NT2/D1 (cell line): ENCODE measurements around the gene TENM4.

Experiments used
- DNase-seq: peaks from one replicate; pipeline ENCODE4 v3.0.0-alpha.2; 2011; ENCODE audit warnings: low read depth, low spot score
- H3K27me3 ChIP-seq: 2 replicates; pipeline ENCODE4 v1.6.0; 2011; ENCODE audit warnings: mild to moderate bottlenecking; ENCODE audit not compliant: insufficient read length, insufficient read depth
- H3K36me3 ChIP-seq: 2 replicates; pipeline ENCODE4 v1.6.1; 2011; ENCODE audit warnings: mild to moderate bottlenecking, low read length, mixed read lengths; ENCODE audit not compliant: insufficient read depth, insufficient read length
- H3K4me1 ChIP-seq: 2 replicates; pipeline ENCODE4 v1.5.1; 2011; ENCODE audit not compliant: insufficient read depth, insufficient read length
- H3K4me3 ChIP-seq: 2 replicates; pipeline ENCODE4 v1.5.1; 2011; ENCODE audit warnings: low read depth; ENCODE audit not compliant: insufficient read length
- H3K9ac ChIP-seq: 2 replicates; pipeline ENCODE4 v1.6.0; 2011; ENCODE audit warnings: low read depth; ENCODE audit not compliant: insufficient read length
- H3K9me3 ChIP-seq: 2 replicates; pipeline ENCODE4 v1.5.1; 2011; ENCODE audit warnings: mild to moderate bottlenecking, low read length; ENCODE audit not compliant: insufficient read depth
- SUZ12 ChIP-seq: IDR thresholded peaks from 2 replicates; pipeline ENCODE4 v1.6.1; 2011; ENCODE audit not compliant: insufficient read length, insufficient read depth; ENCODE audit errors: extremely low read depth
- YY1 ChIP-seq: IDR thresholded peaks from 2 replicates; pipeline ENCODE4 v1.6.1; 2011; ENCODE audit not compliant: insufficient read length, insufficient read depth
- ZNF274 ChIP-seq: IDR thresholded peaks from 2 replicates; pipeline ENCODE4 v1.6.1; 2011; ENCODE audit warnings: mild to moderate bottlenecking, low read depth, low read length

The TENM4 gene

DNA sequence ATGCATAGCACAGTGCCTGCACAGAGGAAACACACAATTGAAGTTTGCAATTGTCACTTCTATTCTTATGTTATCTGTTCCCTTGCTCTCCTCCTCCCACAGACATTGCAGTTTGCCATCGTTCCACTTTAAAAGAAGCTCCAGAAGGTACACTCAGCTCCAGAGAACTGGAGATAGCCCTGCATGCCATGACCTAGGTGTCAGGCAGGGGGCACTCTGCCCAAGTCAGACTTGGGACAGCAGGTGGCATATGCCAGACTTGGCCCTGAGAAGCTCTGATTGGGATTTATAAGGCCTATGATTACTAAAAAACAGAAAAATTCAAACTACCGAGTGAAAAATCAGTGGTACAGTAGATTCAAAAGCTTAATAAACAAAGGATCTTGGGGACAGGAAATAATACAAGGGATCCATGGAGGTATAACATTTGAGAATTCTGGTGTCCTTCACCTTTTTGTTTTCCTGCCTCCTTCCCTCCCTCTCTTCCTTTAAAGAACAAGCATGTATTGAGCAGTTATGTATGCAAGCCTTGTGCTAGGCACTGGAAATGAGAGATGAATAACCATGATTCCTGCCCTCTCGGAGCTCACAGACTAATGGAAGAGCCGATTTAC is 40.0 kb downstream of the TENM4 start:
- no peaks in the 10 kb centered on the region for H3K27me3 ChIP-seq
- H3K9me3 ChIP-seq, result peaks cover 10% of the 10 kb centered on the region; the same call in 1 of the 2 replicates
- H3K36me3 ChIP-seq, result peaks cover 5% of the 10 kb centered on the region
- TF ChIP-seq ZNF274, result no peak
- no peak for TF ChIP-seq SUZ12
- no peak for TF ChIP-seq YY1
- H3K4me3 ChIP-seq, result no peak overlapping the region
- H3K4me1 ChIP-seq, result peaks cover 6% of the 10 kb centered on the region
- DNase-seq, result no peak
- H3K9ac ChIP-seq, result no peak overlapping the region

DNA sequence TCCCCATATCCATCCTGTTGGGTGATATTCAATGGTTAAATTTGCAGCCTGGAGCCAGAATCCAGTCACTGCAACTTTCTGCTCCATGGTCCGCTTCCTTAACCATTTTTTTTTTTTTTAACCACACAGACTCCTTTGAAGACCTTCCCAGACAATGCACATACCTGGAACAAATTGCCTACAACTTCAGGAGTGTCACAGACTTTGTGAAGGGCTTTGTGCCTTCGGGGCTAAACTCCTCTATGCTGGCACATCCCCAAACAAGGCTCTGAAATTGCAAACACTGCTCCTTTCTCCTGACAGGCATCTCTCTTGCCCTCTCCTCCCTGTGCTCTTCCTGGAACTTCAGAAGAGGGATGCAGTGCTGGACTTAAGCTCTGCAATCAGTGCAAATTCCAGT is 40.6 kb downstream of the TENM4 start:
- no peak overlapping the region for H3K4me3 ChIP-seq
- H3K9ac ChIP-seq, result no peak overlapping the region
- H3K4me1 ChIP-seq, result peaks cover 6% of the 10 kb centered on the region
- TF ChIP-seq ZNF274 (no peak), SUZ12 (no peak), YY1 (no peak)
- H3K36me3 ChIP-seq, result peaks cover 5% of the 10 kb centered on the region
- H3K27me3 ChIP-seq, result no peaks in the 10 kb centered on the region
- H3K9me3 ChIP-seq, result peaks cover 10% of the 10 kb centered on the region; the same call in 1 of the 2 replicates
- no peak for DNase-seq

DNA sequence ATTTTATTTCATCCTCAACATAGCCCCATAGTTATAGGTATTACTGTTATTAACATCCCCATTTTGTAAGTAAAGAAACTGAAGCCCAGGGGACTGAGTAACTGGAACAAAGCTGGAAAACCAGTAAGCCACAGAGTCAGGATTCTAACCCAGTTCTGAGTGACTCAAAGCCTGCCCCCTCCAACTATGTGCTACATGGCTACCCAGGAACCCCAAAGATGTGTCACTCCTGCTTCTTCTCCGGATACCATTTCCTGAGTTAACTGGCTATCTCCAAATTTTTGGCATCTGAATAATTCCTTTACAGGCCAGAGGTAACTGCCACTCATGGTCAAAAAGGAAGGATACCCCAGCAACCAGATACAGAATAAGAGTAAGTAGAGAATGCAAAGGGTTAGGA is 43.6 kb downstream of the TENM4 start:
- peaks cover 5% of the 10 kb centered on the region for H3K36me3 ChIP-seq
- no peak overlapping the region for H3K9ac ChIP-seq
- TF ChIP-seq SUZ12 (no peak), YY1 (no peak), ZNF274 (no peak)
- DNase-seq, result no peak
- peaks cover 6% of the 10 kb centered on the region for H3K4me1 ChIP-seq
- 0 out of 2 replicates have a peak, but pooled peaks cover 6% of the 10 kb centered on the region for H3K9me3 ChIP-seq
- H3K4me3 ChIP-seq, result no peak overlapping the region
- no peaks in the 10 kb centered on the region for H3K27me3 ChIP-seq

DNA sequence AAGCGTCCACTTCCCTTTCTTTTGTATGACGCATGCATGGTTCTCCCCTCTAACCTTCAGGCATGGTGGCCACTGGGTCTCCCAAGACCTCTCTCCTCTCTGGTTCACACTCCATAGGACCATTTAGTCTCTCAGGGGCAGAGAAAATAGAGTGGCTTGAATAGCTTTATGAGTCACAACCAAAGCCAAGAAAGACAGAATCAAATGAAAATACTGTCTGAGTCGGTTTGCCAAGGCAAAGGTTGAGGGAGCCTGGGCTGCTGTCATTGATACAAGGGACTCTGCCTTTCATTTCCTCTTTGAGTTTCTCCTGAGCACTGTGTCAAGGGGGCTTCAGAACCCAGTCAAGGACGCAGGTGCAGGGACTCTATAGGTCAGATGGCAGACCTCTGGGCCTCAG is 44.2 kb downstream of the TENM4 start:
- no peaks in the 10 kb centered on the region for H3K27me3 ChIP-seq
- peaks cover 9% of the 10 kb centered on the region for H3K4me1 ChIP-seq
- H3K36me3 ChIP-seq, result no peaks in the 10 kb centered on the region
- no peak overlapping the region for H3K9ac ChIP-seq
- H3K4me3 ChIP-seq, result no peak overlapping the region
- H3K9me3 ChIP-seq, result 0 out of 2 replicates have a peak, but pooled peaks cover under 1% of the 10 kb centered on the region
- TF ChIP-seq YY1 (no peak), ZNF274 (no peak), SUZ12 (no peak)
- no peak for DNase-seq

DNA sequence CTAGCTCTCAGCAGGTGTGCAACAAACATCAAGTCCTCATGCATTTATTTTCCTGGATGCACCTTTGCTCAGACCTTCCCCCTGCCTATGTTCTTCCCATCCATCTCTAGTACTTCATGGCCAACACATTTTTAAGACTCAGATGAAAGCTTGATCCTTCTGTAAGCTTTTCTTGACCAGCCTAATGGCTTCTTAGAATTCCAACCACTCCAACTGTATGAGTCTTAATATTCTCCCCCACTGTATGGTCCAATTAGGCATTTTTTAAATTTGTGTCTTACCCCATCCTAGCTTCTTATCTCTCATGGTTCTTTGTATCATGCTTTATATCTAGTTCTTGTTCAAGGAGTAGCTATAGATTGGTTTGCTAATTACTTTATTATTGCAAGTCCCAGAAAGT is 44.8 kb downstream of the TENM4 start:
- H3K9me3 ChIP-seq, result no peaks in the 10 kb centered on the region
- no peak overlapping the region for H3K4me3 ChIP-seq
- no peak for DNase-seq
- TF ChIP-seq YY1 (no peak), SUZ12 (no peak), ZNF274 (no peak)
- peaks cover 9% of the 10 kb centered on the region for H3K4me1 ChIP-seq
- H3K27me3 ChIP-seq, result no peaks in the 10 kb centered on the region
- H3K9ac ChIP-seq, result no peak overlapping the region
- no peaks in the 10 kb centered on the region for H3K36me3 ChIP-seq

DNA sequence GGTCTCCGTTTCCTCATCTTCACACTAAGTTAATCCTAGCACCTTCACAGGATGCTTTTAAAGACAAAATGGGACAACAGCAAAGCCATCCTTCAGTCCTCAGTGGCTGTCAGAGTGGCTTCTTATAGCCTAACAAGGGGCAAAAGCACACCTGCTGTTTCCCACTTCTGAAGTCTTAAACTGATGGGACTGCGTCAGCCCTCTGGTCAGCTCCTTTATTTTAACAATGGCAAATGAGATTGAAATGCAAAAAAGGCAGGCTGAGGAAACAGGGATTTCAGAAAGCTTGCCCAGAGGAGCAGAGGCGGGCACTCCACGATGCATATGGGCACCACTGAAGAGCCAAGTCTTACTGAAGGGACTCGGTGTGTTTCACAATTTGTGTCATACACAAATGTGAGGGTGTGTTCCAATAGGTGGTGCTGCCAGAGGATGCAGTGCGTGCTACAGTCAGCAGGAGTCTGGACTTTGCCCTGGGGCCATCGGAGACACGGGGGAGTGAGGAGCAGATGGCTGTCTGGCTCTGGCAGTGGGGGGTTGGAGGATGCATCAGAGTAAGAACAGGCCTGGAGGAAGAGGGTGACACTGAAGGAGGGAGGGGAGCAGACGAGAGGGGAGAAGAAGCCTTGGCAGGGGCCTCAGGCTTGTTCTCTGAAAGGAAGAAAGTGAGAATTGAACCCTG is 47.3 kb downstream of the TENM4 start:
- TF ChIP-seq YY1, result no peak
- TF ChIP-seq ZNF274, result no peak
- no peak for TF ChIP-seq SUZ12
- H3K9ac ChIP-seq, result peak overlapping the region; percentile 3
- H3K4me3 ChIP-seq, result no peak overlapping the region
- no peaks in the 10 kb centered on the region for H3K27me3 ChIP-seq
- DNase-seq, result peak; percentile 42
- H3K36me3 ChIP-seq, result no peaks in the 10 kb centered on the region
- H3K9me3 ChIP-seq, result no peaks in the 10 kb centered on the region
- peaks cover 4% of the 10 kb centered on the region for H3K4me1 ChIP-seq

DNA sequence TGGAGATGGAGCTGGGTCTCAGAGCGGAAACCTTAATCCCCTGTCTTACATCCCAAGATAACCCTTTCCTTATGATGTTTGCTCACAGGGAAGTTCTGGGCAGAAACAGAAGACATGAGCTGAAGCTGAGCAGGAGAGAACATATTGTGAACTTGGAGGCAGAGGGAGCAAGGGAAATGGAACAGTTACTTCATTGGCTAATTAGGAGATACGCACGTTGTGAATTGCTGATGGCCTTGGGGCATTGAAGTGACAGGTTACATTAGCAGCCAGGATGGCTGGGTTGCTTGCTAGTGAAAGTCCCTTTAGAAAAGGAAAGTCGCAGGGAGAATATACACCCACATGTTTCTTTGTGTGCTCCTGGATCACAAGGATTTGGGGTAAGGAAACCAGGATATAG is 48.7 kb downstream of the TENM4 start:
- Histone ChIP-seq H3K9me3 (no peaks in the 10 kb centered on the region), H3K27me3 (no peaks in the 10 kb centered on the region)
- no peak for TF ChIP-seq ZNF274
- no peak for TF ChIP-seq YY1
- TF ChIP-seq SUZ12, result no peak

More for the DNA sequence above, 48.7 kb downstream of the TENM4 start:
- Histone ChIP-seq H3K4me1 (peaks cover 4% of the 10 kb centered on the region), H3K36me3 (no peaks in the 10 kb centered on the region), H3K4me3 (no peak overlapping the region), H3K9ac (no peak overlapping the region)
- no peak for DNase-seq
